Measurements from ENCODE around the gene WDR93. TPM values are rescaled to one million over a fixed set of nuclear protein-coding genes. Genes with fewer than 3 reads are reported as not detected.

WDR93 gene
- total and polyA plus RNA-seq, 2 experiments from 2014 or later = 0.13 TPM; not detected in 1

DNA sequence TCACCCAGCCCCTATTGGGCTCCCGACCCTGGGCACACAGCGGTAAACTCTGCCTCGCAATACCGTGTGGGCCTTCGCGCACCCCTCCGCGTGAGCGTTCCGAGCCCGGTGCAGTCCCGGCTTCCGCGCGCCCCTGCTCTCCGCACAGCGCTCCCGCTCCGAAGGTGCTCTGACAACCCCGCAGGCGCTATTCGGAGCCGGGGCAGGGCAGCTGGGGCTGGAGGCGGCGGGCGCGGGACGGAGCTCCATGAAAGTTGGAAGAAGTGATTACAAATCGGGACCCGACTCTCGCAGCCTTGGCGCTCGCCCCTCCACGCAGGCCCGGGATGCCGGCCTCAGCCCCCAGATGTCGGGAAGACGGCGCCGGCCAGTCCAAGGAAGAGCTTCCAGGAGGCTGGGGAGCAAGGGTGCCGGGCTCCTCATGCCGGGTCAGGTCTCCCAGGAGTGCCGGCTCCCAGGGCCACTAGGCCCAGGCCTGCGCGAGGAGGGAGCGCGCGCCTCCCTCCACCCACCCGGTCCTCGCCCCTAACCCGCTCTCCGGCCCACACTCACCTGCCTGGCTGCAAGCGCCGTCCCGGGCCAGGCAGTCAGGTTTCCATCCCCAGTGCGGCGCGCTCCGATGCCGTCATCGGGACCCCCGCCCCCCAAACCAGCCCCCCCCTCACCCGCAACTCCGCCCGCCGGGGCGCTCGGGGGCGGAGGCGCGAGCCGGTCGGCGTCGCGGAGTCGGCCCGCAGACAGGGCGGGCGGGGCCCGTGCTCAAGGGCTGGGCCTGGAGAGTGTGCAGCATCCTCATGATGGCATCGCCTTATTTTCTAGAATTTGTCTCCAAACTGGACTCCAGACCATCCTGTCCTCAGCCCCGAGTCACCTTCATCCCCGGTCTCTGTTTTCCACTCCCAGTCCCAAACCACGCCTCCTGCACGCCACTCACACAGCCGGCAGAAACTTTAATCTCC, 35.5 kb upstream of the WDR93 start, which contains the start of gene KIF7:
KIF7 (minus strand) TSS at position 621 of the 959 bp plus-strand sequence. CDS start 2,537 bp downstream, outside the sequence.
- peak within 1 kb of the TSS; percentile 68 for H3K27ac ChIP-seq
- H3K4me2 ChIP-seq = peak within 1 kb of the TSS; percentile 98
- DNase-seq (ENCODE audit: low spot score) = peak; percentile 83
- TF ChIP-seq EZH2phosphoT487 (IDR thresholded peaks at IDR 0.05; ENCODE audit: low read depth, severe bottlenecking, unreplicated experiment) = no peak
- no peak for TF ChIP-seq EZH2 (IDR thresholded peaks at IDR 0.05; ENCODE audit: borderline replicate concordance)
- TF ChIP-seq, protein P1, sequence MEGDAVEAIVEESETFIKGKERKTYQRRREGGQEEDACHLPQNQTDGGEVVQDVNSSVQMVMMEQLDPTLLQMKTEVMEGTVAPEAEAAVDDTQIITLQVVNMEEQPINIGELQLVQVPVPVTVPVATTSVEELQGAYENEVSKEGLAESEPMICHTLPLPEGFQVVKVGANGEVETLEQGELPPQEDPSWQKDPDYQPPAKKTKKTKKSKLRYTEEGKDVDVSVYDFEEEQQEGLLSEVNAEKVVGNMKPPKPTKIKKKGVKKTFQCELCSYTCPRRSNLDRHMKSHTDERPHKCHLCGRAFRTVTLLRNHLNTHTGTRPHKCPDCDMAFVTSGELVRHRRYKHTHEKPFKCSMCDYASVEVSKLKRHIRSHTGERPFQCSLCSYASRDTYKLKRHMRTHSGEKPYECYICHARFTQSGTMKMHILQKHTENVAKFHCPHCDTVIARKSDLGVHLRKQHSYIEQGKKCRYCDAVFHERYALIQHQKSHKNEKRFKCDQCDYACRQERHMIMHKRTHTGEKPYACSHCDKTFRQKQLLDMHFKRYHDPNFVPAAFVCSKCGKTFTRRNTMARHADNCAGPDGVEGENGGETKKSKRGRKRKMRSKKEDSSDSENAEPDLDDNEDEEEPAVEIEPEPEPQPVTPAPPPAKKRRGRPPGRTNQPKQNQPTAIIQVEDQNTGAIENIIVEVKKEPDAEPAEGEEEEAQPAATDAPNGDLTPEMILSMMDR (IDR thresholded peaks at IDR 0.05; ENCODE audit: poor library complexity) = no peak
- H3K9me2 ChIP-seq (replicated peaks; ENCODE audit: insufficient read depth) = no peaks in the 10 kb centered on the region
- no peaks in the 10 kb centered on the region for H3K9me3 ChIP-seq (ENCODE audit: low read depth)
- no peaks in the 10 kb centered on the region for H4K20me1 ChIP-seq (ENCODE audit: insufficient read depth, poor library complexity, severe bottlenecking)
- H3K27me3 ChIP-seq = no peaks in the 10 kb centered on the region
- H3K79me2 ChIP-seq = peaks cover 3% of the 10 kb centered on the region
- peak within 1 kb of the TSS; percentile 89 for H3K4me3 ChIP-seq
- peak within 1 kb of the TSS; percentile 96 for H2AFZ ChIP-seq
- 2% methylated on average over 55 of the region's 87 CpGs for WGBS (ENCODE audit: low lambda C conversion rate, missing lambda C conversion rate)
- H3K4me1 ChIP-seq (ENCODE audit: insufficient read depth) = no peaks in the 10 kb centered on the region
- H3K36me3 ChIP-seq (replicated peaks; ENCODE audit: insufficient read depth, low read depth) = no peaks in the 10 kb centered on the region

DNA sequence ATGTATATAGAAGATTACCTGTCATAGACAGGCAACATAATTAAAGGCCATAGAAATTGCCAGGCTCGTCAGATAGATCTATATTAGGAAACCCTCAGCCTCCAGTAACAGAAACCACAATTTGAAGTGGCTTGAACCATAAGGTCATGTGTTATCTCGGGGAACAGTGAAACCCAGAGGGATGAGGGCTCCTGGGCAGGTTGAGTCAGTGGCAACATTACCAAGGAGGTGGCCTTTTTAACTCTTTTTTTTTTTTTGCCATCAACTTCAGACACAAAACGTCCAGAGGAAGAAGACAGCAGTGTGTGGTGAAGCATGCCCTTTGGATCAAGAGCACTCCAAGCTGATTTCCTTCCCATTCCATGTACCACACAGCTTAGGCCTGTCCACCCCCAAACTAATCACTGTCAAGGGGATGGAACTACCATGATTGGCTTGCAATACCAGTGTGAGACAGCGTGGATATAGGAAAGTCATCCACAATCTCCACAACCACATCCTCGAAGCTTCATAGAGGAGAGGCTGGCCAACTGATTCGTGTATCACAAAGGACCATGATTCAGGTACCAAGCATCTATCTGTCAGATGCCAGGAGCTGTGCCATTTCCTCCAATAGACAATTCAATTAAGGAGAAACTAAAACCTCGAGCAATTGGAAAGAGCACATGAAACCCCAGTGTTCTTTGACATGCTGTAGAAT, 34.3 kb upstream of the WDR93 start:
- H4K20me1 ChIP-seq (ENCODE audit: insufficient read depth, poor library complexity, severe bottlenecking) = no peaks in the 10 kb centered on the region
- H3K4me2 ChIP-seq = no peak overlapping the region
- H3K9me3 ChIP-seq (ENCODE audit: low read depth) = no peaks in the 10 kb centered on the region
- no peak overlapping the region for H2AFZ ChIP-seq
- H3K79me2 ChIP-seq = peaks cover 3% of the 10 kb centered on the region
- H3K27ac ChIP-seq = no peak overlapping the region
- H3K4me1 ChIP-seq (ENCODE audit: insufficient read depth) = no peaks in the 10 kb centered on the region
- DNase-seq (ENCODE audit: low spot score) = no peak
- no peaks in the 10 kb centered on the region for H3K27me3 ChIP-seq
- WGBS (ENCODE audit: low lambda C conversion rate, missing lambda C conversion rate) = 84% methylated on average over 7 of the region's 7 CpGs
- H3K4me3 ChIP-seq = no peak overlapping the region
- no peaks in the 10 kb centered on the region for H3K9me2 ChIP-seq (replicated peaks; ENCODE audit: insufficient read depth)
- H3K36me3 ChIP-seq (replicated peaks; ENCODE audit: insufficient read depth, low read depth) = no peaks in the 10 kb centered on the region
- TF ChIP-seq EZH2 (IDR thresholded peaks at IDR 0.05; ENCODE audit: borderline replicate concordance) = no peak
- no peak for TF ChIP-seq EZH2phosphoT487 (IDR thresholded peaks at IDR 0.05; ENCODE audit: low read depth, severe bottlenecking, unreplicated experiment)
- TF ChIP-seq, protein P1 (IDR thresholded peaks at IDR 0.05; ENCODE audit: poor library complexity) = no peak

DNA sequence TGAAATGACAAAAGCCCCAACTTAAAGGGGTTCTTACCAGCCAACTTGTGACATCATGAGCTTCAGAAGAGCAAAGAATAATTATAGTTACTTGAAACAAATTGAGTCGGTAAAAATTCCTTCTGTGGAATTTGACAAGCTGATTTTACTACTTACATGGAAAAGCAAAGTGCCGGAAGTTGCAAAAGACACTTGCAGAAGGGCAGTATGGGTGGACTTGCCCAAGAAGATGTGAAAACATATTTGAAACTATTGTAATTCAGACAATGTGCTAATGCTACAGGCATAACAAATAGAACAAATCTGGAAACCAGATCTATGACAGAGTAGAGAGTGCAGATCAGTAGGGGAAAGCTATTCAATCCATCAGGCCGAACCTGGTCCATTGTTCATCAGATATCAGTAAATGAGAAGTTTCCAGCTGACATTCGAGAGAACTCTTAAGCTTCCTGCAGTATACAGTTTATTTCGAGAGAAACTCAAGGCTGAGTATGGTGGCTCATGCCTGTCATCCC, 32.9 kb upstream of the WDR93 start:
- 81% methylated on average over 5 of the region's 5 CpGs for WGBS (ENCODE audit: low lambda C conversion rate, missing lambda C conversion rate)
- H4K20me1 ChIP-seq (ENCODE audit: insufficient read depth, poor library complexity, severe bottlenecking) = no peaks in the 10 kb centered on the region
- H3K9me3 ChIP-seq (ENCODE audit: low read depth) = no peaks in the 10 kb centered on the region
- H3K27ac ChIP-seq = no peak overlapping the region
- H3K4me2 ChIP-seq = no peak overlapping the region
- no peaks in the 10 kb centered on the region for H3K9me2 ChIP-seq (replicated peaks; ENCODE audit: insufficient read depth)
- no peak for TF ChIP-seq EZH2 (IDR thresholded peaks at IDR 0.05; ENCODE audit: borderline replicate concordance)
- TF ChIP-seq, protein P1 (IDR thresholded peaks at IDR 0.05; ENCODE audit: poor library complexity) = no peak
- peaks cover 3% of the 10 kb centered on the region for H3K79me2 ChIP-seq
- DNase-seq (ENCODE audit: low spot score) = no peak
- H2AFZ ChIP-seq = no peak overlapping the region
- no peaks in the 10 kb centered on the region for H3K27me3 ChIP-seq
- H3K36me3 ChIP-seq (replicated peaks; ENCODE audit: insufficient read depth, low read depth) = no peaks in the 10 kb centered on the region
- H3K4me3 ChIP-seq = no peak overlapping the region
- no peaks in the 10 kb centered on the region for H3K4me1 ChIP-seq (ENCODE audit: insufficient read depth)
